ENCODE measurements around the gene CDH20. TPM values are rescaled to one million over a fixed set of nuclear protein-coding genes. Genes with fewer than 3 reads are reported as not detected.

Gene CDH20
- total and polyA plus RNA-seq, 2 donors from 2014 or later, result 0.16 to 0.30 TPM

DNA sequence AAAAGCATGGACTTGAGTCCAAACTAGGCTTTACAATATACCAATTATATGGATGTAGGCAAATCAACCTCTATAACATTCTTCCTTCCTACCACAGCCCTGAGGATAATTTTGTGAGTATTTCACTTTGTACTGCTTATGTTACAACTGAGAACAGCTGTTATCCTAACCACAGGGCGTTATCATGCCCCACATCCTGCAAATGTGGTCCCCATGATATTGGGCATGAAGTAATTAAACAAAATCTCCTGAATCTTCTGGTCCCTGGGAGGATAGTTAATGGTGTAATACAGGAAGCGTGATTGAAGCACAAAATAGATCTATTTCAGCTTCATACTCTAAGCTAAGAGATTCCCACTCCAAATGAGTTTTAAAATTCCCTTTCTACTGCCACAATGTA is 223.6 kb downstream of the CDH20 start:
- no peaks in the 10 kb centered on the region for H3K27me3 ChIP-seq (ENCODE audit: control insufficient read depth, insufficient read depth, low read length)
- FAIRE-seq (no peak), DNase-seq (no peak)
- no peaks in the 10 kb centered on the region for H3K9me3 ChIP-seq (ENCODE audit: control insufficient read depth in 2 of 3, insufficient read depth in 1 of 3, low read length in 3 of 3)
- no peaks in the 10 kb centered on the region for H3K36me3 ChIP-seq (ENCODE audit: control insufficient read depth in 2 of 3, insufficient read depth in 3 of 3, low read length in 3 of 3)
- TF ChIP-seq, protein P1, sequence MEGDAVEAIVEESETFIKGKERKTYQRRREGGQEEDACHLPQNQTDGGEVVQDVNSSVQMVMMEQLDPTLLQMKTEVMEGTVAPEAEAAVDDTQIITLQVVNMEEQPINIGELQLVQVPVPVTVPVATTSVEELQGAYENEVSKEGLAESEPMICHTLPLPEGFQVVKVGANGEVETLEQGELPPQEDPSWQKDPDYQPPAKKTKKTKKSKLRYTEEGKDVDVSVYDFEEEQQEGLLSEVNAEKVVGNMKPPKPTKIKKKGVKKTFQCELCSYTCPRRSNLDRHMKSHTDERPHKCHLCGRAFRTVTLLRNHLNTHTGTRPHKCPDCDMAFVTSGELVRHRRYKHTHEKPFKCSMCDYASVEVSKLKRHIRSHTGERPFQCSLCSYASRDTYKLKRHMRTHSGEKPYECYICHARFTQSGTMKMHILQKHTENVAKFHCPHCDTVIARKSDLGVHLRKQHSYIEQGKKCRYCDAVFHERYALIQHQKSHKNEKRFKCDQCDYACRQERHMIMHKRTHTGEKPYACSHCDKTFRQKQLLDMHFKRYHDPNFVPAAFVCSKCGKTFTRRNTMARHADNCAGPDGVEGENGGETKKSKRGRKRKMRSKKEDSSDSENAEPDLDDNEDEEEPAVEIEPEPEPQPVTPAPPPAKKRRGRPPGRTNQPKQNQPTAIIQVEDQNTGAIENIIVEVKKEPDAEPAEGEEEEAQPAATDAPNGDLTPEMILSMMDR (IDR thresholded peaks at IDR 0.05; ENCODE audit: borderline replicate concordance, extremely low read depth, insufficient read depth), result no peak
- H3K9ac ChIP-seq (ENCODE audit: low read length in 3 of 3), result no peak overlapping the region
- no peak overlapping the region for H3K27ac ChIP-seq (ENCODE audit: low read depth in 2 of 2, low read length in 2 of 2)
- intact Hi-C loops (cut with DNase I), result no loop called here
- no peak overlapping the region for H3K4me3 ChIP-seq (ENCODE audit: low read length in 3 of 3)
- peaks cover 0 to under 1% (median 0%) of the 10 kb centered on the region in 3 donors for H3K4me1 ChIP-seq (ENCODE audit: control insufficient read depth in 2 of 3, insufficient read depth in 2 of 3, low read depth in 1 of 3, low read length in 3 of 3)

DNA sequence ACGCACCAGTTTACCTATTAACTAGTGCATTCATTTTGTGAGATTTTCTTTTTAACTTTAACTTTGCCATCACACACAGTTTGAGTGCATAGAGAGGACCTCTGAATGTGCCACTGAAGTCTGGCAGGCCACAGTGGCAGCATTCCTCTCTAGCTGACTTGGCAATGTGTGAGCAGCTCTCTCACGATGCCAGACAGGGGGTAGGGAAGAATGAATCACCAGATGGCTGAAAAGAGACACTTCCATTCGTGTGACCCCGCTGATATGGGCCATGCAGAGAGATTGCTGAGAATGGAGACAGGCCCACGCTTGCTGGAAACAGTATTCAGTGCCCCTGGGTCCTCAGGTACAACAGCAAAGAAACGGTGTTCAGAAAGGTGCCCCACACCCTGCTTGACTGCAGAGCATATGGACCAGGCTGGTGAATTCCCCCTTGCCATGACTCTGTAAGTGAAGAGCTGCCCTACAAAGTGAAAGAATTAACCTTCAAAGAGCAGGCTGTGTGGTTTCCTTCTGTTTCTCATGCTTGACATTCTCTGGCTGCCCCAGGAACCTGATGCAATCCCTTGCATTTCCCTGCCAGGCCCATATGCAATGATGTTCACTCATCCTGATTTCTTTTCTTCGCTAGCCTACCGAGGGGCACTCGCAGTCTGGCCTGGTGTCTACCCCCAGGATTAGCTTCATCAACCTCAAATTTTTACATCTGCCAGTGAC is 236.1 kb downstream of the CDH20 start:
- H3K9me3 ChIP-seq (ENCODE audit: control insufficient read depth in 2 of 3, insufficient read depth in 1 of 3, low read length in 3 of 3), result no peaks in the 10 kb centered on the region
- H3K4me1 ChIP-seq (ENCODE audit: control insufficient read depth in 2 of 3, insufficient read depth in 2 of 3, low read depth in 1 of 3, low read length in 3 of 3), result no peaks in the 10 kb centered on the region
- intact Hi-C loops (cut with DNase I), result no loop called here
- TF ChIP-seq, protein P1 (IDR thresholded peaks at IDR 0.05; ENCODE audit: borderline replicate concordance, extremely low read depth, insufficient read depth), result no peak
- no peaks in the 10 kb centered on the region for H3K27me3 ChIP-seq (ENCODE audit: control insufficient read depth, insufficient read depth, low read length)
- H3K4me3 ChIP-seq (ENCODE audit: low read length in 3 of 3), result no peak overlapping the region
- H3K27ac ChIP-seq (ENCODE audit: low read depth in 2 of 2, low read length in 2 of 2), result no peak overlapping the region
- H3K36me3 ChIP-seq (ENCODE audit: control insufficient read depth in 2 of 3, insufficient read depth in 3 of 3, low read length in 3 of 3), result no peaks in the 10 kb centered on the region
- DNase-seq (no peak), FAIRE-seq (no peak)
- H3K9ac ChIP-seq (ENCODE audit: low read length in 3 of 3), result no peak overlapping the region

DNA sequence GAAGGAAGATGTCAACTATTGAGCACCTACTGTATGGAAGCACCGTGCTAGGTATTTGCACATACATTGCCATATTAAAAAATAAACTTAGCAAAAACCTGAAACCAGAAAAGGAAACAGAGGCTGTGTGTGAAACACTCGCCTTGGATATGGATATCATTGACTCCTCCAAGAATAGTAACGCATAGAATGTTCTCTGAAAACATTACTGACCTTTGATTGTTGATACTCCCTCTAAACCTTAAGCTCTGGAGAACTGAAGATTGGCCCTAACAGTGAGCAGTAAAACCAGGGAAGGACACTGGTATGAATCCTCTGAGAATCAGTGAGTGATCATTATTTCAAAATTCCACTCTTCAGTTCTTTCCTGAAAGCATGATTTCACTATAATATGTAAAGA is 236.8 kb downstream of the CDH20 start:
- Histone ChIP-seq H3K9me3 (ENCODE audit: control insufficient read depth in 2 of 3, insufficient read depth in 1 of 3, low read length in 3 of 3) (no peaks in the 10 kb centered on the region), H3K36me3 (ENCODE audit: control insufficient read depth in 2 of 3, insufficient read depth in 3 of 3, low read length in 3 of 3) (no peaks in the 10 kb centered on the region), H3K4me1 (ENCODE audit: control insufficient read depth in 2 of 3, insufficient read depth in 2 of 3, low read depth in 1 of 3, low read length in 3 of 3) (no peaks in the 10 kb centered on the region), H3K4me3 (ENCODE audit: low read length in 3 of 3) (no peak overlapping the region), H3K27ac (ENCODE audit: low read depth in 2 of 2, low read length in 2 of 2) (no peak overlapping the region), H3K27me3 (ENCODE audit: control insufficient read depth, insufficient read depth, low read length) (no peaks in the 10 kb centered on the region), H3K9ac (ENCODE audit: low read length in 3 of 3) (no peak overlapping the region)
- DNase-seq (no peak), FAIRE-seq (no peak)
- intact Hi-C loops (cut with DNase I), result no loop called here
- TF ChIP-seq, protein P1 (IDR thresholded peaks at IDR 0.05; ENCODE audit: borderline replicate concordance, extremely low read depth, insufficient read depth), result no peak
